Endothelial cell of umbilical vein (primary cell): ENCODE measurements around the gene CLCN3.

Experiments
- EZH2 ChIP-seq: IDR thresholded peaks from 2 replicates; pipeline ENCODE4 v1.6.1; 2012; ENCODE audit warnings: borderline replicate concordance, low read depth, mild to moderate bottlenecking, moderate library complexity, low read length, inconsistent platforms; ENCODE audit not compliant: severe bottlenecking
- JUN ChIP-seq: IDR thresholded peaks from 2 replicates; pipeline ENCODE4 v1.6.1; 2011; ENCODE audit warnings: borderline replicate concordance, low read depth; ENCODE audit not compliant: insufficient read length, insufficient read depth
- TF ChIP-seq, protein P1 (sequence below), 2 donors: IDR thresholded peaks; 1 replicate in 1 of 2; 2 replicates in 1 of 2; pipeline ENCODE4 v1.5.1; 2011; ENCODE audit warnings: low read length in 2 of 2, mild to moderate bottlenecking in 2 of 2, moderate library complexity in 2 of 2, control low read depth in 1 of 2, inconsistent platforms in 1 of 2, low read depth in 1 of 2; ENCODE audit not compliant: insufficient read depth in 1 of 2; ENCODE audit errors: extremely low read depth in 1 of 2

GRCh38 chr4:169616846-169617245, 3.5 kb upstream of the CLCN3 start:
- TF ChIP-seq, protein P1, sequence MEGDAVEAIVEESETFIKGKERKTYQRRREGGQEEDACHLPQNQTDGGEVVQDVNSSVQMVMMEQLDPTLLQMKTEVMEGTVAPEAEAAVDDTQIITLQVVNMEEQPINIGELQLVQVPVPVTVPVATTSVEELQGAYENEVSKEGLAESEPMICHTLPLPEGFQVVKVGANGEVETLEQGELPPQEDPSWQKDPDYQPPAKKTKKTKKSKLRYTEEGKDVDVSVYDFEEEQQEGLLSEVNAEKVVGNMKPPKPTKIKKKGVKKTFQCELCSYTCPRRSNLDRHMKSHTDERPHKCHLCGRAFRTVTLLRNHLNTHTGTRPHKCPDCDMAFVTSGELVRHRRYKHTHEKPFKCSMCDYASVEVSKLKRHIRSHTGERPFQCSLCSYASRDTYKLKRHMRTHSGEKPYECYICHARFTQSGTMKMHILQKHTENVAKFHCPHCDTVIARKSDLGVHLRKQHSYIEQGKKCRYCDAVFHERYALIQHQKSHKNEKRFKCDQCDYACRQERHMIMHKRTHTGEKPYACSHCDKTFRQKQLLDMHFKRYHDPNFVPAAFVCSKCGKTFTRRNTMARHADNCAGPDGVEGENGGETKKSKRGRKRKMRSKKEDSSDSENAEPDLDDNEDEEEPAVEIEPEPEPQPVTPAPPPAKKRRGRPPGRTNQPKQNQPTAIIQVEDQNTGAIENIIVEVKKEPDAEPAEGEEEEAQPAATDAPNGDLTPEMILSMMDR (IDR thresholded peaks at IDR 0.05; ENCODE audit: extremely low read depth in 1 of 2, insufficient read depth in 1 of 2, low read depth in 1 of 2, low read length in 2 of 2), result no peak
- no peak for TF ChIP-seq EZH2
- no peak for TF ChIP-seq JUN
